Sigmoid colon (tissue), 7 donors: ENCODE measurements around the gene VAMP5. TPM values are rescaled to one million over a fixed set of nuclear protein-coding genes. Genes with fewer than 3 reads are reported as not detected.

ENCODE experiments used
- DNase-seq: peaks from one replicate; pipeline ENCODE4 v3.0.0-alpha.2; 2019
- H3K27ac ChIP-seq, 4 donors: fragments of 200-600 bp; sonication (generic); one replicate each; pipeline ENCODE4 v1.5.1; 2016 to 2019; ENCODE audit warnings: mild to moderate bottlenecking in 1 of 4
- H3K27me3 ChIP-seq, 3 donors: fragments of 200-600 bp; sonication (generic); one replicate each; pipeline ENCODE4 v1.5.1; 2019; ENCODE audit warnings: mild to moderate bottlenecking in 1 of 3
- H3K36me3 ChIP-seq, 4 donors: fragments of 200-600 bp; sonication (generic); one replicate each; pipeline ENCODE4 v1.5.1; 2016 to 2019
- H3K4me1 ChIP-seq, 4 donors: fragments of 200-600 bp; sonication (generic); one replicate each; pipeline ENCODE4 v1.5.1; 2017 to 2019
- H3K4me3 ChIP-seq, 4 donors: fragments of 200-600 bp; sonication (generic); one replicate each; pipeline ENCODE4 v1.5.1; 2017 to 2019; ENCODE audit warnings: mild to moderate bottlenecking in 2 of 4, moderate library complexity in 1 of 4
- H3K9me3 ChIP-seq, 4 donors: fragments of 200-600 bp in 3 of 4; sonication (generic) in 3 of 4; one replicate each; pipeline versions ENCODE4 v1.5.1 to v1.6.1; 2013 to 2019
- EP300 ChIP-seq, 4 donors: sonication (generic); formaldehyde crosslinking; IDR thresholded peaks; one replicate each; pipeline ENCODE4 v1.6.1; 2017; ENCODE audit warnings: antibody characterized with exemption in 4 of 4
- POLR2A ChIP-seq, 2 donors: fragments of 450-650 bp; IDR thresholded peaks; one replicate each; pipeline ENCODE4 v1.6.1; 2016; ENCODE audit warnings: antibody characterized with exemption in 2 of 2, mild to moderate bottlenecking in 2 of 2, moderate library complexity in 2 of 2
- POLR2AphosphoS5 ChIP-seq, 4 donors: sonication (generic); formaldehyde crosslinking; IDR thresholded peaks; one replicate each; pipeline ENCODE4 v1.6.1; 2017; ENCODE audit warnings: antibody characterized with exemption in 4 of 4
- WGBS, 2 donors: extraction: QIAGEN DNeasy Blood & Tissue Kit; methylation state at CpG; one replicate each; pipeline ENCODE4 v1.1.7; 2013; 5-methylcytosine and 5-hydroxymethylcytosine counted together
- intact Hi-C: fragments of 100-400 bp; cut with DNase I; formaldehyde crosslinking; loops from one replicate; pipeline ENCODE4 v1.15.1; 2023
- polyA plus RNA-seq, 3 donors: library from polyadenylated mRNA; stranded (reverse); fragments of 200-250 nt; gene quantifications; one replicate each; pipeline ENCODE4 v1.2.3, GENCODE V29; 2013
- total RNA-seq, 4 donors: library from RNA; depleted of rRNA; stranded (reverse); fragments of >200 nt; gene quantifications; one replicate each; pipeline ENCODE4 v1.1.0, GENCODE V29; 2016
- TF ChIP-seq, protein P1 (sequence below), 4 experiments: fragments of 450-650 bp in 3 of 4; fragments of 200-600 bp in 1 of 4; IDR thresholded peaks; one replicate each; pipeline ENCODE4 v1.5.1; 2016 to 2019; ENCODE audit warnings: antibody characterized with exemption in 4 of 4, mild to moderate bottlenecking in 3 of 4, moderate library complexity in 2 of 4
- donor health status: healthy with polysubstance abuse.
- donor health status: Bipolar disorder and iron deficiency.
- donor health status: healthy.

VAMP5 gene
- total and polyA plus RNA-seq, 7 donors, result 51.2 to 97.5 (median 68.0) TPM

DNA sequence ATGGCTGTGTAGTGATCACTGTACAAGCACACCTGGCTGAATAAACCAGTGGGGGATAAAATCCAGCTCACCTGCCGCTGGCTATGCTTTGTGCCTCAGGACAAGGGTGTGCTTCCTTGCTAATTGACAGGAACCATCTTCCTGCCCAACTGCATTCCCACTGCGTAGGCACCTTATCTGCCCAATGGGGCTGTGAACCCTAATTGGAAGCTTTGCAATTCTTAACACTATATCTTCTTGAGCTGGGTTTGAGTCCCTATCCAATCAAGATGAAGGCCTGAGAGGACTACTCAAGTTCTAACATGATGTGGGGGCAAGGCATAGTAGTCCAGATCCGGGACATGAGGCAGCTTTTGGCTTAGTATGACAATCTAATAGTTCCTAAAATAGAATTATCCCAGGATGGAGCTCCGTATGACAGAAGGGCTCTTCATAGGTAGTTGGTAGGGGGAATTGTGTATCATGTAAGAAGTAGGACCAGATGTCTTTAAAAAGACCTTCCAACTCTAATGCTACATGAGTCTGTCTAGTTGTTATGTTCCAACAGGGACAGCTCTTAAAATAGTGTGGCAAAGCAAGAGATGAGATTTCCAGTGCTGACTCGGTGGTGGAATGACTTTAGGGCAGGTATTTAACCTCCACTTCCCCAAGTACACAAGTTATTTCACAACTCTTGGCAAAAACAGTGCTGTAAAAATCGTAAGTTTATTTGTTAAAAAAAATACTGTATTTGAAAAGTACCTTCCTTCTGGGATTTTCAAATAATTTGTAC lies 20.5 kb downstream of the VAMP5 start:
- TF ChIP-seq EP300 (IDR thresholded peaks at IDR 0.05) (no peak), POLR2AphosphoS5 (IDR thresholded peaks at IDR 0.05) (peak in 1 of 4 donors; percentile 11), POLR2A (IDR thresholded peaks at IDR 0.05) (no peak)
- TF ChIP-seq, protein P1, sequence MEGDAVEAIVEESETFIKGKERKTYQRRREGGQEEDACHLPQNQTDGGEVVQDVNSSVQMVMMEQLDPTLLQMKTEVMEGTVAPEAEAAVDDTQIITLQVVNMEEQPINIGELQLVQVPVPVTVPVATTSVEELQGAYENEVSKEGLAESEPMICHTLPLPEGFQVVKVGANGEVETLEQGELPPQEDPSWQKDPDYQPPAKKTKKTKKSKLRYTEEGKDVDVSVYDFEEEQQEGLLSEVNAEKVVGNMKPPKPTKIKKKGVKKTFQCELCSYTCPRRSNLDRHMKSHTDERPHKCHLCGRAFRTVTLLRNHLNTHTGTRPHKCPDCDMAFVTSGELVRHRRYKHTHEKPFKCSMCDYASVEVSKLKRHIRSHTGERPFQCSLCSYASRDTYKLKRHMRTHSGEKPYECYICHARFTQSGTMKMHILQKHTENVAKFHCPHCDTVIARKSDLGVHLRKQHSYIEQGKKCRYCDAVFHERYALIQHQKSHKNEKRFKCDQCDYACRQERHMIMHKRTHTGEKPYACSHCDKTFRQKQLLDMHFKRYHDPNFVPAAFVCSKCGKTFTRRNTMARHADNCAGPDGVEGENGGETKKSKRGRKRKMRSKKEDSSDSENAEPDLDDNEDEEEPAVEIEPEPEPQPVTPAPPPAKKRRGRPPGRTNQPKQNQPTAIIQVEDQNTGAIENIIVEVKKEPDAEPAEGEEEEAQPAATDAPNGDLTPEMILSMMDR (IDR thresholded peaks at IDR 0.05), result no peak
- WGBS, 2 donors, result 67 to 74% methylated on average over 6 of the region's 6 CpGs
- intact Hi-C loops, result loop anchor here (5.0 kb wide), 1 partner anchor 42 kb away; the partner anchor contains the start of gene GGCX
- H3K4me3 ChIP-seq, result no peak overlapping the region
- peaks cover 0 to 48% (median 42%) of the 10 kb centered on the region in 4 donors for H3K4me1 ChIP-seq
- DNase-seq, result no peak
- H3K36me3 ChIP-seq, result peaks cover 0 to 43% (median 2%) of the 10 kb centered on the region in 4 donors
- no peaks in the 10 kb centered on the region for H3K9me3 ChIP-seq
- H3K27ac ChIP-seq, result peak overlapping the region; percentile 24 to 97 (median 51)
- no peaks in the 10 kb centered on the region for H3K27me3 ChIP-seq

DNA sequence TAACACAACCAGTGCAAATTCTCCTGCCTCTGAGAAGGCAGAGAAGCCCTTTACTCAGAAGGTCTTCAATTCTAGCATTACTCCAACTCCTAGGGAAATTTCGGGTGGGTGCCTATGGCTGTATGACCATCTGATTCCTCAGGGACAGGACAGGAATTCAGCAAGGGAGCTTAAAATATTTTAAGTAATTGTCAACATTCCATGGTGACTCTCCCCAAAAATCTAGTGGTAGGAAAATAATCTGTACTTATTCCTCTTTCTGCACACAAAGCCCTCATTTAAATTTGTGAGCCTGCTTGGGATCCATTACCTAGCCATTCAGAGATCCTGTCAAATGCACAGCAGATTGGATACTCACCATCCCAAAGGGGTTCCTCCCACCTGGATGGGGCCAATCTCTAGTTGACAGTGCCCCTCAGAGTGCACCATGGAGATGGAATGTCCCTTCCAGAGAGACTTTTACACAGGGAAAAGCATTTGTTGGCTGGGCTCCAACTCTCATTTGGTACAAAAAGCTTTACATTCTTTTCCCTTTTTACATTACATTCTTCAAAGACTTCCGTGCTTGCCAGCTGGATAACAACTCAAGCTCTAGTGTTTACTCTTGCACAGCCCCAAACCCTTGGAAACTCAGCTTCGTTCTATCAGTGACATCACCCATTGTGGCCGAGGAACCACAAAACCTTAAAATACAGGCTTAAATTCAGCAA lies 21.3 kb downstream of the VAMP5 start:
- no peaks in the 10 kb centered on the region for H3K27me3 ChIP-seq
- TF ChIP-seq, protein P1 (IDR thresholded peaks at IDR 0.05), result no peak
- TF ChIP-seq POLR2AphosphoS5 (IDR thresholded peaks at IDR 0.05) (no peak), EP300 (IDR thresholded peaks at IDR 0.05) (no peak), POLR2A (IDR thresholded peaks at IDR 0.05) (no peak)
- H3K27ac ChIP-seq, result peak overlapping the region; percentile 5 to 97 (median 52)
- 70 to 78% methylated on average over 4 of the region's 4 CpGs for WGBS, 2 donors
- peaks cover 0 to 51% (median 46%) of the 10 kb centered on the region in 4 donors for H3K4me1 ChIP-seq
- peaks cover 0 to 35% (median under 1%) of the 10 kb centered on the region in 4 donors for H3K36me3 ChIP-seq
- H3K4me3 ChIP-seq, result no peak overlapping the region
- no peaks in the 10 kb centered on the region for H3K9me3 ChIP-seq
- DNase-seq, result peak; percentile 55
- intact Hi-C loops, result no loop called here

DNA sequence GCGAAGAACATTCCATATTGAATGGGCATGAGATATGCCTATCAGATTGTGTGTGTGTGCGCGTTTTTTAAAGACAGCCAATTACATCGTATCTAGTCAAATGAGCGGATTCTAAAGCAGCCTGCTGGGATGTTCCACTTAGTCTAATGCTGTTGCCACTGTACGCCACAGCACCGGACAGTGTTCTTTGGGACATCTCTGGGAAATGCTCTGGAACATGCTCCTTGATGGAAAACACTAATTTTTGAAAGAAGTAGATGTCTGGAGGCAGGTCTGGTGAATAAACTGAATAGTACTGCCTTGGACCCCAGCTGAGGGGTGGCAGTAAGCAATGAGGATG lies 21.9 kb downstream of the VAMP5 start:
- H3K27ac ChIP-seq, result peak overlapping the region; percentile 5 to 97 (median 52)
- TF ChIP-seq POLR2A (IDR thresholded peaks at IDR 0.05) (no peak), POLR2AphosphoS5 (IDR thresholded peaks at IDR 0.05) (no peak), EP300 (IDR thresholded peaks at IDR 0.05) (no peak)
- TF ChIP-seq, protein P1 (IDR thresholded peaks at IDR 0.05), result no peak
- peaks cover 0 to 51% (median 48%) of the 10 kb centered on the region in 4 donors for H3K4me1 ChIP-seq
- 88% methylated on average over 7 of the region's 7 CpGs for WGBS, 2 donors
- no peak for DNase-seq
- intact Hi-C loops, result no loop called here
- H3K27me3 ChIP-seq, result no peaks in the 10 kb centered on the region
- H3K36me3 ChIP-seq, result peaks cover 0 to 32% (median 0%) of the 10 kb centered on the region in 4 donors
- no peak overlapping the region for H3K4me3 ChIP-seq
- no peaks in the 10 kb centered on the region for H3K9me3 ChIP-seq

DNA sequence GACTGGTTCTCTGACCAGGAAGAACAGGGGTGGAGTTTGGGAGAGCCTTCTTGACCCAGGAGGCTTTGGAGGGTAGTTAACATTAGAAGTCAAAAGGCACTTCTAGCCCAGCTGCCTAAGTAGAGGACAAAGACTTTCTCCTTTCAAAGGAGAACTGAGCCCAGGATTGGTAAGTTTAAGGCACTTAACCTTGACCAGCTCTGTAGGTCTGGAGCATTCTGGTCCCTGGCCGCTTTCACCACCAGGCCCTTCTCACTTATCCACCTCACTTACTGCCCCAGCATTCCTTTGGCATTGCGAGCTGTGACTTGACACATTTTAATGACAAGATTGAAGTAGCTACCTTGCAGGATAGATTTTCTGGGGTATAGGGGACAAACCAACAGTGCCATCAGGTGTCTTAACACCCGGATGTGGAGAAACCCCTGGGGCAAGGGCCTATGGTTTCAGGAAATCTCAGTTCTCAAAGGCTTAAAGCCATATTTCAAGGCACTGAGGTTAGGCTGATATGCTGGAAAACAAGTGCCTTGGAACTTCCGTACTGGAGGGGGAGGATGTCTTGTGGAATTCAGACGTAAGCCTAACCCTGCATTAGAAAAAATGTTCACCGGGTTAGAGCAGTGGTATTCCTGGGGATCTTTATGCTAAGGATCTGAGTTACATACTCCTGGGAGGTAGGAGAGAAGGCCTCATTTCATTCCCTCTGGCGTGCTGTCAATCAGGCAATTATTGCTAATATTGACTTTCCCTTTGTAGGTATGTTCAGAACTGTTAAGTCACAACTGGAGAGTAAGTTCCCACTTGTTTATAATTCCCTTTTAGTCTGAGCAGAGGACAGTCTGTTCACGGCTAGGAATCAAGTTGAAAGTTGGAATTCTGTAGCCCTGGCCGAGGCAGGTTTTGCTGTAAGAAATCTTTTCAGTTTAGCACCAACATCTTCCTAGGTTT lies 23.3 kb downstream of the VAMP5 start:
- peak; percentile 6 for DNase-seq
- H3K27ac ChIP-seq, result peak overlapping the region in 1 of 4 donors; percentile 68
- no peak for TF ChIP-seq POLR2AphosphoS5 (IDR thresholded peaks at IDR 0.05)
- TF ChIP-seq EP300 (IDR thresholded peaks at IDR 0.05), result no peak
- TF ChIP-seq POLR2A (IDR thresholded peaks at IDR 0.05), result no peak
- TF ChIP-seq, protein P1 (IDR thresholded peaks at IDR 0.05), result no peak
- H3K4me1 ChIP-seq, result peaks cover 0 to 49% (median 44%) of the 10 kb centered on the region in 4 donors
- no peaks in the 10 kb centered on the region for H3K27me3 ChIP-seq
- H3K9me3 ChIP-seq, result no peaks in the 10 kb centered on the region
- 90 to 92% methylated on average over 9 of the region's 9 CpGs for WGBS, 2 donors
- intact Hi-C loops, result no loop called here
- H3K4me3 ChIP-seq, result no peak overlapping the region
- peaks cover 0 to 32% (median 0%) of the 10 kb centered on the region in 4 donors for H3K36me3 ChIP-seq
